ENCODE results near the gene PES1. TPM values are rescaled to one million over a fixed set of nuclear protein-coding genes. Genes with fewer than 3 reads are reported as not detected.
A peak's percentile ranks its signal among the peaks of the same experiment; 100 is the strongest.
"Not testable (repeated sequence)": the region's sequence is repeated elsewhere in the genome, so short reads cannot be mapped to it uniquely, and the experiment has no call there.

PES1 gene
- total RNA-seq, 1 donor from 2014 or later, result 21.6 TPM

- no peak for DNase-seq
- ATAC-seq, result no peak
- intact Hi-C loops (cut with micrococcal nuclease), result no loop called here
These were observed 8.7 kb downstream of the PES1 start for GRCh38 chr22:30582788-30583545.

GRCh38 chr22:30582051-30582450 lies 9.7 kb downstream of the PES1 start:
- no peak for ATAC-seq
- intact Hi-C loops (cut with micrococcal nuclease), result no loop called here
- no peak for DNase-seq

- intact Hi-C loops (cut with micrococcal nuclease), result no loop called here
- DNase-seq (no peak), ATAC-seq (no peak)
These were observed 10.8 kb downstream of the PES1 start for GRCh38 chr22:30580896-30581295.

- ATAC-seq (no peak), DNase-seq (peak; percentile 6)
- intact Hi-C loops (cut with micrococcal nuclease), result no loop called here
These were observed 13.2 kb downstream of the PES1 start for GRCh38 chr22:30578481-30578880.

GRCh38 chr22:30575859-30576258 lies 15.9 kb downstream of the PES1 start:
- ATAC-seq, result no peak
- no peak for DNase-seq
- intact Hi-C loops (cut with micrococcal nuclease), result no loop called here

- intact Hi-C loops (cut with micrococcal nuclease), result no loop called here
- peak; percentile 46 for DNase-seq
- ATAC-seq, result peak; percentile 67
These were observed 16.6 kb downstream of the PES1 start for GRCh38 chr22:30574997-30575671.

GRCh38 chr22:30574095-30574981 lies 17.4 kb downstream of the PES1 start, which contains the start of gene GAL3ST1:
Gene GAL3ST1, minus strand, starts transcription at chr22:30574665. Its CDS starts 17,273 bp downstream, at chr22:30557392.
- ATAC-seq (no peak), DNase-seq (no peak)
- intact Hi-C loops (cut with micrococcal nuclease), result no loop called here

GRCh38 chr22:30573594-30574094 lies 18.1 kb downstream of the PES1 start:
- ATAC-seq, result no peak

GRCh38 chr22:30572840-30573593 lies 18.7 kb downstream of the PES1 start:
- ATAC-seq (no peak), DNase-seq (no peak)
- intact Hi-C loops (cut with micrococcal nuclease), result no loop called here

More at GRCh38 chr22:30573594-30574094, 18.1 kb downstream of the PES1 start:
- intact Hi-C loops (cut with micrococcal nuclease), result no loop called here
- no peak for DNase-seq

GRCh38 chr22:30572210-30572609 lies 19.5 kb downstream of the PES1 start:
- ATAC-seq (no peak), DNase-seq (peak; percentile 3)
- intact Hi-C loops (cut with micrococcal nuclease), result no loop called here

GRCh38 chr22:30569674-30570202 lies 22.0 kb downstream of the PES1 start:
- intact Hi-C loops (cut with micrococcal nuclease), result no loop called here
- peak; percentile 17 for DNase-seq
- no peak for ATAC-seq

GRCh38 chr22:30568137-30568805 lies 23.4 kb downstream of the PES1 start:
- ATAC-seq (no peak), DNase-seq (no peak)
- intact Hi-C loops (cut with micrococcal nuclease), result no loop called here

GRCh38 chr22:30567277-30567676 lies 24.4 kb downstream of the PES1 start:
- ATAC-seq; DNase-seq; intact Hi-C loops (cut with micrococcal nuclease): not testable (repeated sequence)

- intact Hi-C loops (cut with micrococcal nuclease), result no loop called here
- ATAC-seq (no peak), DNase-seq (no peak)
These were observed 25.6 kb downstream of the PES1 start for GRCh38 chr22:30566125-30566524.

GRCh38 chr22:30565341-30565740 lies 26.4 kb downstream of the PES1 start:
- ATAC-seq (no peak), DNase-seq (no peak)
- intact Hi-C loops (cut with micrococcal nuclease), result no loop called here

GRCh38 chr22:30564761-30565119 lies 27.0 kb downstream of the PES1 start:
- DNase-seq (no peak), ATAC-seq (no peak)
- intact Hi-C loops (cut with micrococcal nuclease), result no loop called here

GRCh38 chr22:30564045-30564760 lies 27.5 kb downstream of the PES1 start:
- DNase-seq, result no peak
- ATAC-seq, result no peak
- intact Hi-C loops (cut with micrococcal nuclease), result no loop called here

Measured in left ventricle myocardium superior (tissue), 1 donor.